Body of pancreas (tissue), 4 donors: ENCODE data around the gene LDHAL6A. TPM values are rescaled to one million over a fixed set of nuclear protein-coding genes. Genes with fewer than 3 reads are reported as not detected.
A peak's percentile ranks its signal among the peaks of the same experiment; 100 is the strongest.

Experiments
- ATAC-seq: fragments of 150-250 bp; one replicate; pipeline ENCODE4 v1.9.1; 2016
- DNase-seq, 4 donors: peaks; one replicate each; pipeline ENCODE4 v3.0.0-alpha.2; 2019
- H3K27ac ChIP-seq, 4 donors: fragments of 200-600 bp; sonication (generic); 1 replicate in 3 of 4; 2 replicates in 1 of 4; pipeline versions ENCODE4 v1.5.1 to v1.6.1; 2016 to 2019; ENCODE audit warnings: mild to moderate bottlenecking in 1 of 4, mixed read lengths in 1 of 4, moderate library complexity in 1 of 4
- H3K27me3 ChIP-seq, 2 donors: fragments of 200-600 bp; sonication (generic); one replicate each; pipeline ENCODE4 v1.6.0; 2016; ENCODE audit warnings: mild to moderate bottlenecking in 1 of 2
- H3K36me3 ChIP-seq, 2 donors: fragments of 200-600 bp; sonication (generic); replicated peaks in 1 of 2; 2 replicates each; pipeline ENCODE4 v1.5.1; 2016; ENCODE audit warnings: low read depth in 2 of 2; ENCODE audit not compliant: insufficient read depth in 1 of 2
- H3K4me1 ChIP-seq: fragments of 200-600 bp; sonication (generic); one replicate; pipeline ENCODE4 v1.6.0; 2016
- H3K4me3 ChIP-seq, 2 donors: fragments of 200-600 bp; sonication (generic); 1 replicate in 1 of 2; 2 replicates in 1 of 2; pipeline ENCODE4 v1.5.1; 2016 to 2019
- H3K9me3 ChIP-seq, 3 donors: fragments of 200-600 bp; sonication (generic); 1 replicate in 2 of 3; 2 replicates in 1 of 3; pipeline ENCODE4 v1.5.1; 2016
- POLR2A ChIP-seq, 3 donors: fragments of 450-650 bp; IDR thresholded peaks; one replicate each; pipeline ENCODE4 v1.6.1; 2016; ENCODE audit warnings: antibody characterized with exemption in 3 of 3, mild to moderate bottlenecking in 2 of 3
- WGBS, 2 donors: methylation state at CpG; one replicate each; pipeline ENCODE4 v1.1.5; 2017; 5-methylcytosine and 5-hydroxymethylcytosine counted together
- intact Hi-C: fragments of 100-400 bp; cut with DNase I; formaldehyde crosslinking; loops from one replicate; pipeline ENCODE4 v1.15.1; 2023
- total RNA-seq, 2 donors: library from RNA; depleted of rRNA; stranded (reverse); fragments of >200 nt; gene quantifications; one replicate each; pipeline ENCODE4 v1.1.0, GENCODE V29; 2016
- TF ChIP-seq, protein P1 (sequence below), 7 experiments: fragments of 450-650 bp in 4 of 7; fragments of 200-600 bp in 3 of 7; sonication (generic) in 3 of 7; IDR thresholded peaks; one replicate each; pipeline ENCODE4 v1.5.1; 2016 to 2019; ENCODE audit warnings: antibody characterized with exemption in 7 of 7

The LDHAL6A gene
- total RNA-seq, 2 donors from 2014 or later, result not detected

DNA sequence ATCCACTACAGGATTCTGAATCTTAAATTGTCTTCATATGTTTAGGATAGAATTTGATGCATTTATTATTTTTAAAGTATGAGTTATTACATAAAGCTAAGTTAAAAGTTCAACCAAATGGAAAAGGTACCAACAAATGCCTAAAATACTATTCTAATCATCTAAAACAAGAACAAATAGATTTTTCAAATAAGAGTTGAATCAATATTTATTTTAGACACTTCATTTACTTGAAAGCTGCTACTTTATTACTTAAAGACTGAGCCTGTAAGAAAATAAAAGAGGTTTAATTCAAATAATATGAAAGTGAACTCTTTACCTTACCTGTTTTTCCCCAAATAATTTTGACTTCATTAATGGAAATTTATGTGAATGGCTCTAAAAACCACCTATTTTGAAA lies 16.9 kb downstream of the LDHAL6A start:
- H3K4me1 ChIP-seq, result peaks cover 4% of the 10 kb centered on the region
- H3K27me3 ChIP-seq, result no peaks in the 10 kb centered on the region
- H3K9me3 ChIP-seq, result no peaks in the 10 kb centered on the region
- intact Hi-C loops, result no loop called here
- H3K4me3 ChIP-seq, result no peak overlapping the region
- DNase-seq (no peak), ATAC-seq (no peak)
- no peak for TF ChIP-seq POLR2A (IDR thresholded peaks at IDR 0.05)
- TF ChIP-seq, protein P1, sequence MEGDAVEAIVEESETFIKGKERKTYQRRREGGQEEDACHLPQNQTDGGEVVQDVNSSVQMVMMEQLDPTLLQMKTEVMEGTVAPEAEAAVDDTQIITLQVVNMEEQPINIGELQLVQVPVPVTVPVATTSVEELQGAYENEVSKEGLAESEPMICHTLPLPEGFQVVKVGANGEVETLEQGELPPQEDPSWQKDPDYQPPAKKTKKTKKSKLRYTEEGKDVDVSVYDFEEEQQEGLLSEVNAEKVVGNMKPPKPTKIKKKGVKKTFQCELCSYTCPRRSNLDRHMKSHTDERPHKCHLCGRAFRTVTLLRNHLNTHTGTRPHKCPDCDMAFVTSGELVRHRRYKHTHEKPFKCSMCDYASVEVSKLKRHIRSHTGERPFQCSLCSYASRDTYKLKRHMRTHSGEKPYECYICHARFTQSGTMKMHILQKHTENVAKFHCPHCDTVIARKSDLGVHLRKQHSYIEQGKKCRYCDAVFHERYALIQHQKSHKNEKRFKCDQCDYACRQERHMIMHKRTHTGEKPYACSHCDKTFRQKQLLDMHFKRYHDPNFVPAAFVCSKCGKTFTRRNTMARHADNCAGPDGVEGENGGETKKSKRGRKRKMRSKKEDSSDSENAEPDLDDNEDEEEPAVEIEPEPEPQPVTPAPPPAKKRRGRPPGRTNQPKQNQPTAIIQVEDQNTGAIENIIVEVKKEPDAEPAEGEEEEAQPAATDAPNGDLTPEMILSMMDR (IDR thresholded peaks at IDR 0.05), result no peak
- H3K36me3 ChIP-seq, result no peaks in the 10 kb centered on the region
- no peak overlapping the region for H3K27ac ChIP-seq

- WGBS, 2 donors, result 95 to 100% methylated on average over 4 of the region's 4 CpGs
- TF ChIP-seq POLR2A (IDR thresholded peaks at IDR 0.05), result no peak
- TF ChIP-seq, protein P1 (IDR thresholded peaks at IDR 0.05), result no peak
- Histone ChIP-seq H3K36me3 (peaks cover 12 to 23% of the 10 kb centered on the region in 2 donors), H3K4me1 (no peaks in the 10 kb centered on the region), H3K27ac (no peak overlapping the region), H3K9me3 (no peaks in the 10 kb centered on the region), H3K4me3 (no peak overlapping the region), H3K27me3 (no peaks in the 10 kb centered on the region)
- intact Hi-C loops, result no loop called here
- DNase-seq, result no peak
- no peak for ATAC-seq
These were observed 23.4 kb downstream of the LDHAL6A start for GRCh38 chr11:18479063-18479462.

DNA sequence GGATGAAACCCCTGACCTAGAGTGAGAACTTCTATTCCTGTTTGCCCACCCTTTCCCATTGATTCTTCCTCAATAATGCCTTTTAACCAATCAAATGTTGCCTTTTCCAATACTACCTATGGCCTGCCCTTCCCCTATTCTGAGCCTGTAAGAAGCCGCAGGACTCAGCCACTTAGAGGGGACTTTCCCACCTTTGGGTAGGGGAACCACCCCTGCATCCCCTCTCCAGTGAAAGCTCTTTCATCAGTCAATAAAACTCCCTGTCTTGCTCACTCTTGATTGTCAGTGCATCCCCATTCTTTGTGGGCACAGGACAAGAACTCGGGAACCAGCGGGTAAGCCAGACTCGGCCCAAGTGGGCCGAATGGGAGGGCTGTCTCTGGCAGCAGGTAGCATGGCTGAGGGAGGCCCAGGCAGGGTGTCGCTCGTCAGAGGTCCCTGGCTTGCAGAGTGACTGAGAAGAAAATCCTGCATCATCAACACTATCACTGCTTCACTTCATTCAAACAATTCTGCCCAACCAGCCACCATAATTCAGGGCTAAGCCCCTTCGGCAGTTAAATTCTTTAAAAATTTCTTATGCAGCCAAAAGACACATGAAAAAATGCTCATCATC lies 30.4 kb downstream of the LDHAL6A start:
- Histone ChIP-seq H3K27ac (no peak overlapping the region), H3K9me3 (no peaks in the 10 kb centered on the region), H3K4me1 (no peaks in the 10 kb centered on the region), H3K27me3 (no peaks in the 10 kb centered on the region), H3K4me3 (no peak overlapping the region), H3K36me3 (peaks cover 6 to 18% of the 10 kb centered on the region in 2 donors)
- no peak for TF ChIP-seq POLR2A (IDR thresholded peaks at IDR 0.05)
- TF ChIP-seq, protein P1 (IDR thresholded peaks at IDR 0.05), result no peak
- 94 to 99% methylated on average over 8 of the region's 8 CpGs for WGBS, 2 donors
- DNase-seq (no peak), ATAC-seq (no peak)
- intact Hi-C loops, result no loop called here

DNA sequence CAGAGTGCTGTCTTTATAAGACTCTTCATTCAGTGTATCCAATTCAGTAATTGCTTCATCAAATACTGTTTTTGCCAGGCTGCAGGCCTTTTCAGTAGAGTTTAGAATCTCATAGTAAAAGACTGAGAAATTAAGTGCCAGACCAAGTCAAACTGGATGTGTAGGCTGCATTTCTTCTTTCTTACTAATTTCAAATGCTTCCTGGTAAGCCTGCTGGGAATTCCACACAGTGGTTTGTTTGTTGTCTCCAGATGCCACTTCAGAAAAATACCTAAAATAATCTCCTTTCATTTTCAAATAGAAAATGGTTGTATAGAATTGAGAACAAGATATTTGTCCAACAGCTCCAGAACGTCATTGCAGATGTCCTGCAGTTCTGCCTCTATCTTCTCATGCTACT lies 34.7 kb downstream of the LDHAL6A start:
- Histone ChIP-seq H3K27ac (peak overlapping the region in 1 of 4 donors; percentile 16), H3K4me1 (peaks cover 11% of the 10 kb centered on the region), H3K9me3 (no peaks in the 10 kb centered on the region), H3K27me3 (no peaks in the 10 kb centered on the region), H3K36me3 (peaks cover 0 to 2% of the 10 kb centered on the region in 2 donors), H3K4me3 (no peak overlapping the region)
- TF ChIP-seq, protein P1 (IDR thresholded peaks at IDR 0.05), result no peak
- TF ChIP-seq POLR2A (IDR thresholded peaks at IDR 0.05), result no peak
- DNase-seq (no peak), ATAC-seq (no peak)
- WGBS, 2 donors, result 75 to 83% methylated on average over 1 of the region's 1 CpG
- intact Hi-C loops, result no loop called here
